Peyer's patch (tissue), 4 donors: ENCODE data around the gene VAV2. TPM values are rescaled to one million over a fixed set of nuclear protein-coding genes. Genes with fewer than 3 reads are reported as not detected.

ENCODE experiments used
- DNase-seq, 3 donors: peaks; one replicate each; pipeline ENCODE4 v3.0.0-alpha.2; 2017 to 2019
- H3K27ac ChIP-seq, 4 donors: fragments of 200-600 bp; sonication (generic); one replicate each; pipeline ENCODE4 v1.5.1; 2016 to 2019
- H3K27me3 ChIP-seq, 2 donors: fragments of 200-600 bp; sonication (generic); one replicate each; pipeline ENCODE4 v1.5.1; 2019
- H3K36me3 ChIP-seq, 3 donors: fragments of 200-600 bp; sonication (generic); one replicate each; pipeline ENCODE4 v1.5.1; 2016 to 2019
- H3K4me1 ChIP-seq, 4 donors: fragments of 200-600 bp; sonication (generic); one replicate each; pipeline ENCODE4 v1.5.1; 2016 to 2019
- H3K4me3 ChIP-seq, 4 donors: fragments of 200-600 bp; sonication (generic); 1 replicate in 3 of 4; 2 replicates in 1 of 4; pipeline ENCODE4 v1.5.1; 2016 to 2019; ENCODE audit warnings: mild to moderate bottlenecking in 1 of 4
- H3K9me3 ChIP-seq, 4 donors: fragments of 200-600 bp; sonication (generic); one replicate each; pipeline ENCODE4 v1.5.1; 2016 to 2019; ENCODE audit warnings: mild to moderate bottlenecking in 1 of 4
- CTCF ChIP-seq, 6 experiments: fragments of 450-650 bp in 4 of 6; fragments of 200-600 bp in 2 of 6; sonication (generic) in 1 of 6; IDR thresholded peaks; one replicate each; pipeline ENCODE4 v1.5.1; 2017 to 2019; ENCODE audit warnings: antibody characterized with exemption in 6 of 6, mild to moderate bottlenecking in 3 of 6, moderate library complexity in 1 of 6
- POLR2A ChIP-seq, 2 donors: fragments of 450-650 bp; IDR thresholded peaks; one replicate each; pipeline ENCODE4 v1.5.1; 2017; ENCODE audit warnings: antibody characterized with exemption in 2 of 2, mild to moderate bottlenecking in 2 of 2, moderate library complexity in 2 of 2
- total RNA-seq, 4 donors: library from RNA; depleted of rRNA; stranded (reverse); fragments of >200 nt; gene quantifications; one replicate each; pipeline ENCODE4 v1.1.0, GENCODE V29; 2016

VAV2 gene
- total RNA-seq, 4 donors from 2014 or later = 47.9 to 61.8 (median 58.9) TPM

- Histone ChIP-seq H3K36me3 (no peaks in the 10 kb centered on the region), H3K27ac (no peak overlapping the region), H3K4me3 (no peak overlapping the region), H3K4me1 (peaks cover 0 to 18% (median 11%) of the 10 kb centered on the region in 4 donors), H3K9me3 (no peaks in the 10 kb centered on the region), H3K27me3 (no peaks in the 10 kb centered on the region)
- peak in 1 of 3 donors; percentile 37 for DNase-seq
- no peak for TF ChIP-seq POLR2A (IDR thresholded peaks at IDR 0.05)
- TF ChIP-seq CTCF (IDR thresholded peaks at IDR 0.05) = no peak
Observed at GRCh38 chr9:133981958-133982681, 10.0 kb downstream of the VAV2 start.

DNA sequence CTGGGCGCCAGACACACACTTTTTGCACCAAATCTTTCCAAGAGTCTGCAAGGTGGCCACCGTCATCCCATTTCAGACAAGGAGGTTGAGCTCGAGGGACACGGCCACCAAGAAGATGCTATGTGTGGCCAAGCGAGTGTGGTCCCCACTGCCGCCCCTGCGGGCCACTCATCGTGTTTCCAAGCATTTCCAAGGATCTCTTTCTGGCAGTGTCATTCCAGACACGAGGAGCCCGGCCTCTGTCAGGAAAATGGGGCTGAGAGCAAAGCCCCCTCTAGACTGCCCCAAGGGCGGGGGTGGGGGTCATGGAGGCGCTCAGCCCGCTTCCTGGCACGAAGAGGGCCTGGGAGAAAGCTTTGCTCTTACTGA lies 10.6 kb downstream of the VAV2 start:
- Histone ChIP-seq H3K27ac (no peak overlapping the region), H3K27me3 (no peaks in the 10 kb centered on the region), H3K36me3 (no peaks in the 10 kb centered on the region), H3K4me1 (peaks cover 0 to 18% (median 11%) of the 10 kb centered on the region in 4 donors), H3K9me3 (no peaks in the 10 kb centered on the region), H3K4me3 (no peak overlapping the region)
- TF ChIP-seq CTCF (IDR thresholded peaks at IDR 0.05) (no peak), POLR2A (IDR thresholded peaks at IDR 0.05) (no peak)
- peak in 1 of 3 donors; percentile 34 for DNase-seq

DNA sequence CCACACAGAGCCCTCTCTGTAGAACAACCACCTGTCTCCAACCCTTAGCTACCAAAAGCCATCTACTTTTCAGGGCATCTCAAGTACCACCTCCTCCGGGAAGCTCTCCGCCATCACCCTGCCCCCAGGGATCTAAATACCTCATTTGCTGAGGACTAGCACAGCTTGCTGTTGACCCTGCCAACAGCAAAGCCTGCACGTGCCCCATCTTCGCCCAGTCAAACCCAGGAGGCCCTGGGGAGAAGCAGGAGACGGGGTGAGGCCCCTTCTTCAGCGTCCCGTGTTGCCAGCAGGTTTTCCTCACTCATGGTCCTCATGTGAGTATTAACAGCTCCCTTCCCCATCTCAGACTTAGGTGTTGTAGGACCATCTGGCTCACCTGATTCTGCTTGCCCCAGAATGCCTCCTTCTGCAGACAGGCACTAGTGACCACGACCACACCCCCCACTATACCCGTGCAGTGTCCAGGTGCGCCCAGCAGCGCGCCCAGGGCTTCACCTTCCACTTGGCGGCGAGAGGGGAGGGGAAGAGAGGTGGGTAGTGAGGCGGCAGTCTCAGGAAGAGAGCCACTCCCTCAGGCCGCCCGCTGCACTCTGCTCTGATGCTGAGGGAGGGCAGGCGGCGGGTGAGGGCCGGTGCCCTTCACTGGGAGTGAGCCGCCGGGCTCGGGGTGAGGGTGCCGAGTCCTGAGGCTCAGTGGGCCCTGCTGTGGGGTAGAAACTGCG lies 11.1 kb downstream of the VAV2 start:
- no peak overlapping the region for H3K4me3 ChIP-seq
- no peak overlapping the region for H3K27ac ChIP-seq
- no peaks in the 10 kb centered on the region for H3K36me3 ChIP-seq
- TF ChIP-seq CTCF (IDR thresholded peaks at IDR 0.05) (no peak), POLR2A (IDR thresholded peaks at IDR 0.05) (no peak)
- H3K27me3 ChIP-seq = no peaks in the 10 kb centered on the region
- DNase-seq = peak in 1 of 3 donors; percentile 40
- H3K4me1 ChIP-seq = peaks cover 0 to 18% (median 11%) of the 10 kb centered on the region in 4 donors
- no peaks in the 10 kb centered on the region for H3K9me3 ChIP-seq

GRCh38 chr9:133979921-133980863 lies 11.9 kb downstream of the VAV2 start:
- H3K27me3 ChIP-seq = no peaks in the 10 kb centered on the region
- no peaks in the 10 kb centered on the region for H3K9me3 ChIP-seq
- H3K4me3 ChIP-seq = peak overlapping the region in 1 of 4 donors; percentile 10
- TF ChIP-seq POLR2A (IDR thresholded peaks at IDR 0.05) (no peak), CTCF (IDR thresholded peaks at IDR 0.05) (no peak)
- peak in 2 of 3 donors; percentile 34 to 46 for DNase-seq
- H3K27ac ChIP-seq = peak overlapping the region; percentile 8 to 70 (median 42)
- H3K4me1 ChIP-seq = peaks cover 0 to 19% (median 11%) of the 10 kb centered on the region in 4 donors
- H3K36me3 ChIP-seq = no peaks in the 10 kb centered on the region

DNA sequence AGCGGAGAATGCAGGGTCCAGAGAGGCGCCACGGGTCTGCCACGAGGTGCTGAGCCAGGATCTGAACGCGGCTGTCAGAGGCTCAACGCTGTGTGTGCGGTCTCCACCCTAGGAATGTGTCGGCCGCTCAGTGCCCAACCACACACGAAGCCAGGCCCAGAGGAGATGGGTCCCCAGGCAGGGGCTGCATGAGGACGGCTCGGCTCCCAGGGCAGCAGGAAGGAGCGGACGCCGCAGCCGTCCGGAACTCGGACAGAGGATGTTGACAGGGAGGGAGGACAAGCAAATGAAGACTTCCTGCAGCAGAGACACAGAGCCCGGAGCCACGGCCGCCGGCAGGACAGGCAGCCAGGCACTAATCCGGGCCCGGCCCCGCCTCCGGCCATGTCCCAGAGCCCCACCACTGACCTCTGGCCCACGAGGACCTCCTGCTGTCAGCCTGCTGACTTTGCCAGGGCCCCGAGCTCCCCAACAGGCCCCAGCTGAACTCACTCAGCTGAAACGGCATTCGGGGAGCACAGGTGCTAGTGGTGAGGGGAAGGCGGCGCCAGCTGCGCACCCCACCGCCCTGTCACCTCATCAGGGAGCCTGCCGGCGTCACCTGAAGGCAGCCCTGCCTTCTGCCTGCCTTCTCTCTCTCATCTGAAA lies 12.7 kb downstream of the VAV2 start:
- Histone ChIP-seq H3K9me3 (no peaks in the 10 kb centered on the region), H3K27ac (peak overlapping the region; percentile 8 to 70 (median 42)), H3K27me3 (no peaks in the 10 kb centered on the region), H3K4me3 (peak overlapping the region in 3 of 4 donors; percentile 10 to 16 (median 12)), H3K4me1 (peaks cover 0 to 27% (median 11%) of the 10 kb centered on the region in 4 donors), H3K36me3 (no peaks in the 10 kb centered on the region)
- DNase-seq = peak; percentile 49 to 82 (median 80)
- no peak for TF ChIP-seq CTCF (IDR thresholded peaks at IDR 0.05)
- TF ChIP-seq POLR2A (IDR thresholded peaks at IDR 0.05) = no peak
